H9 (cell line): Measurements from ENCODE around the gene TMEM236. TPM values are rescaled to one million over a fixed set of nuclear protein-coding genes. Genes with fewer than 3 reads are reported as not detected.
A peak's percentile ranks its signal among the peaks of the same experiment; 100 is the strongest.

Experiments
- DNase-seq: peaks from one replicate; pipeline ENCODE4 v3.0.0-alpha.2; 2017
- H2AFZ ChIP-seq: one replicate; pipeline ENCODE4 v1.6.1; 2013; ENCODE audit warnings: mild to moderate bottlenecking, low read length, control low read depth, moderate library complexity
- H2AK5ac ChIP-seq: 2 replicates; pipeline ENCODE4 v1.6.1; 2013; ENCODE audit warnings: low read length, control low read depth, mixed read lengths; ENCODE audit not compliant: insufficient read length
- H2BK120ac ChIP-seq: one replicate; pipeline ENCODE4 v1.6.1; 2013; ENCODE audit warnings: low read depth, mild to moderate bottlenecking, low read length, control low read depth, inconsistent platforms; ENCODE audit not compliant: poor library complexity, severe bottlenecking
- H2BK12ac ChIP-seq: 2 replicates; pipeline ENCODE4 v1.6.1; 2013; ENCODE audit warnings: low read length, control low read depth, mixed read lengths, low read depth; ENCODE audit not compliant: insufficient read length
- H2BK15ac ChIP-seq: 2 replicates; pipeline ENCODE4 v1.6.1; 2013; ENCODE audit warnings: low read depth, low read length, control low read depth
- H2BK20ac ChIP-seq: one replicate; pipeline ENCODE4 v1.6.1; 2013; ENCODE audit warnings: low read depth, mild to moderate bottlenecking, low read length, control low read depth, inconsistent platforms; ENCODE audit not compliant: poor library complexity, severe bottlenecking
- H2BK5ac ChIP-seq: 2 replicates; pipeline ENCODE4 v1.6.1; 2013; ENCODE audit warnings: low read length, control low read depth, mixed read lengths; ENCODE audit not compliant: insufficient read length
- H3K14ac ChIP-seq: 2 replicates; pipeline ENCODE4 v1.6.1; 2013; ENCODE audit warnings: low read length, control low read depth; ENCODE audit not compliant: insufficient read depth
- H3K18ac ChIP-seq: 2 replicates; pipeline ENCODE4 v1.6.1; 2013; ENCODE audit warnings: low read depth, mild to moderate bottlenecking, mixed read lengths, low read length, control low read depth; ENCODE audit not compliant: insufficient read length
- H3K23ac ChIP-seq: 2 replicates; pipeline ENCODE4 v1.6.1; 2013; ENCODE audit warnings: low read length, control low read depth, mixed read lengths, low read depth; ENCODE audit not compliant: insufficient read length
- H3K23me2 ChIP-seq: 2 replicates; pipeline ENCODE4 v1.6.1; 2013; ENCODE audit warnings: low read depth, mild to moderate bottlenecking, mixed read lengths, low read length, control low read depth; ENCODE audit not compliant: insufficient read length, poor library complexity, severe bottlenecking
- H3K27ac ChIP-seq: 2 replicates; pipeline ENCODE4 v1.5.1; 2013; ENCODE audit warnings: low read length, control low read depth, mixed read lengths, low read depth; ENCODE audit not compliant: insufficient read length
- H3K27me3 ChIP-seq: 2 replicates; pipeline ENCODE4 v1.6.1; 2013; ENCODE audit warnings: low read length, control low read depth, inconsistent platforms; ENCODE audit not compliant: insufficient read depth
- H3K4ac ChIP-seq: 2 replicates; pipeline ENCODE4 v1.6.1; 2013; ENCODE audit warnings: low read depth, mild to moderate bottlenecking, control low read depth, inconsistent platforms, low read length, moderate library complexity
- H3K4me1 ChIP-seq: 2 replicates; pipeline ENCODE4 v1.6.1; 2013; ENCODE audit warnings: low read length, control low read depth, inconsistent platforms; ENCODE audit not compliant: insufficient read depth
- H3K4me2 ChIP-seq: 2 replicates; pipeline ENCODE4 v1.6.1; 2013; ENCODE audit warnings: low read length, control low read depth, mixed read lengths; ENCODE audit not compliant: insufficient read length, insufficient read depth
- H3K56ac ChIP-seq: 2 replicates; pipeline ENCODE4 v1.6.1; 2013; ENCODE audit warnings: low read depth, mild to moderate bottlenecking, mixed read lengths, low read length, control low read depth; ENCODE audit not compliant: insufficient read length
- H3K79me1 ChIP-seq: 2 replicates; pipeline ENCODE4 v1.6.1; 2013; ENCODE audit warnings: low read depth, mild to moderate bottlenecking, moderate library complexity, low read length, control low read depth, inconsistent platforms; ENCODE audit not compliant: insufficient read depth, poor library complexity, severe bottlenecking
- H3K79me2 ChIP-seq: 2 replicates; pipeline ENCODE4 v1.6.1; 2013; ENCODE audit warnings: low read length, control low read depth, inconsistent platforms; ENCODE audit not compliant: insufficient read depth
- H3K9ac ChIP-seq: 2 replicates; pipeline ENCODE4 v1.6.1; 2013; ENCODE audit warnings: low read length, control low read depth, mixed read lengths; ENCODE audit not compliant: insufficient read length; ENCODE audit errors: extremely low read depth
- H3K9me3 ChIP-seq: one replicate; pipeline ENCODE4 v1.6.1; 2013; ENCODE audit warnings: low read depth, low read length, inconsistent platforms; ENCODE audit not compliant: control insufficient read depth
- H3T11ph ChIP-seq: one replicate; pipeline ENCODE4 v1.6.1; 2013; ENCODE audit warnings: mild to moderate bottlenecking, low read length, control low read depth, inconsistent platforms
- H4K20me1 ChIP-seq: one replicate; pipeline ENCODE4 v1.6.1; 2013; ENCODE audit not compliant: control insufficient read depth, insufficient read length, insufficient read depth
- H4K5ac ChIP-seq: 2 replicates; pipeline ENCODE4 v1.6.1; 2013; ENCODE audit warnings: low read depth, mild to moderate bottlenecking, mixed read lengths, low read length, control low read depth; ENCODE audit not compliant: insufficient read length
- H4K8ac ChIP-seq: replicated peaks from 2 replicates; pipeline ENCODE4 v1.6.1; 2013; ENCODE audit warnings: low read length, control low read depth, mixed read lengths, low read depth; ENCODE audit not compliant: insufficient read length
- H4K91ac ChIP-seq: 2 replicates; pipeline ENCODE4 v1.6.1; 2013; ENCODE audit warnings: low read depth, mild to moderate bottlenecking, moderate library complexity, mixed read lengths, low read length, control low read depth; ENCODE audit not compliant: insufficient read length
- H3K27ac Mint-ChIP-seq, 3 experiments: 2 replicates in 2 of 3; 3 replicates in 1 of 3; pipeline ENCODE4 v1.8.0; 2020 to 2021; ENCODE audit warnings: mixed read lengths in 3 of 3, mild to moderate bottlenecking in 1 of 3, moderate library complexity in 1 of 3
- H3K27me3 Mint-ChIP-seq: 2 replicates; pipeline ENCODE4 v1.8.0; 2021; ENCODE audit warnings: low read depth, mild to moderate bottlenecking, moderate library complexity, mixed read lengths
- H3K36me3 Mint-ChIP-seq, 3 experiments: 2 replicates in 2 of 3; 3 replicates in 1 of 3; pipeline ENCODE4 v1.8.0; 2020 to 2021; ENCODE audit warnings: low read depth in 3 of 3, mixed read lengths in 3 of 3; ENCODE audit not compliant: insufficient read depth in 1 of 3
- H3K4me1 Mint-ChIP-seq, 2 experiments: 2 replicates each; pipeline ENCODE4 v1.8.0; 2020; ENCODE audit warnings: mixed read lengths in 2 of 2
- H3K4me3 Mint-ChIP-seq, 2 experiments: 2 replicates in 1 of 2; 3 replicates in 1 of 2; pipeline ENCODE4 v1.8.0; 2020 to 2021; ENCODE audit warnings: mild to moderate bottlenecking in 2 of 2, mixed read lengths in 2 of 2, moderate library complexity in 1 of 2
- H3K9me3 Mint-ChIP-seq, 2 experiments: 2 replicates in 1 of 2; 3 replicates in 1 of 2; pipeline ENCODE4 v1.8.0; 2020; ENCODE audit warnings: mild to moderate bottlenecking in 2 of 2, mixed read lengths in 2 of 2, moderate library complexity in 1 of 2
- CTCF ChIP-seq: fragments of 200-600 bp; sonication (generic); conservative IDR thresholded peaks from 3 replicates; pipeline ENCODE4 v1.8.0; 2021; ENCODE audit warnings: antibody characterized with exemption, mild to moderate bottlenecking
- WGBS: extraction: QIAGEN DNeasy Blood & Tissue Kit; methylation state at CpG from one replicate; pipeline ENCODE4 v1.1.7; 2013; ENCODE audit warnings: missing lambda C conversion rate, low lambda C conversion rate, mixed read lengths; ENCODE audit not compliant: insufficient read length; ENCODE audit errors: extremely low coverage; 5-methylcytosine and 5-hydroxymethylcytosine counted together
- total RNA-seq: library from RNA; stranded (reverse); gene quantifications from 2 replicates; pipeline ENCODE4 v1.2.1, GENCODE V29; 2021

Gene TMEM236
- total RNA-seq, 1 experiment from 2014 or later: not detected

- Histone ChIP-seq H2BK20ac (no peak overlapping the region), H3K4ac (no peak overlapping the region), H2AFZ (no peak overlapping the region), H2BK120ac (no peak overlapping the region), H3K4me2 (no peak overlapping the region), H3K18ac (no peak overlapping the region), H3K4me1 (no peaks in the 10 kb centered on the region), H3K14ac (no peak overlapping the region), H4K5ac (no peak overlapping the region), H2BK15ac (no peak overlapping the region), H4K8ac (no peak overlapping the region), H2AK5ac (no peak overlapping the region), H3K23me2 (no peaks in the 10 kb centered on the region), H3K23ac (no peak overlapping the region), H3K27ac (no peak overlapping the region), H3K56ac (no peak overlapping the region), H4K20me1 (no peaks in the 10 kb centered on the region), H3K9ac (no peak overlapping the region), H3K79me1 (no peaks in the 10 kb centered on the region), H3T11ph (no peak overlapping the region), H3K9me3 (no peaks in the 10 kb centered on the region), H4K91ac (no peak overlapping the region), H2BK5ac (no peak overlapping the region), H3K79me2 (no peaks in the 10 kb centered on the region), H2BK12ac (no peak overlapping the region), H3K27me3 (no peaks in the 10 kb centered on the region)
- Mint-ChIP-seq H3K4me3 (no peak overlapping the region), H3K27ac (no peak overlapping the region), H3K9me3 (no peaks in the 10 kb centered on the region), H3K36me3 (no peaks in the 10 kb centered on the region), H3K27me3 (no peaks in the 10 kb centered on the region), H3K4me1 (no peaks in the 10 kb centered on the region)
- no peak for DNase-seq
- peak; percentile 29; the same call in 1 of the 3 replicates for TF ChIP-seq CTCF
- WGBS: no CpG with 5 or more reads among the region's 2 CpGs
These were observed 15.8 kb upstream of the TMEM236 start for GRCh38 chr10:17736223-17736622.
